HG02623 (cell line): Measurements from ENCODE around the gene SLC34A2.

Source experiments
- ATAC-seq: cut with Tn5 transposase; IDR thresholded peaks from one replicate; pipeline ENCODE4 v1.9.1; 2021; ENCODE audit warnings: moderate library complexity; ENCODE audit not compliant: unreplicated experiment

Gene SLC34A2

GRCh38 chr4:25722964-25723363, 67.3 kb downstream of the SLC34A2 start:
- no peak for ATAC-seq

GRCh38 chr4:25723409-25723808, 67.8 kb downstream of the SLC34A2 start:
- no peak for ATAC-seq

GRCh38 chr4:25725870-25726269, 70.2 kb downstream of the SLC34A2 start:
- ATAC-seq, result no peak

GRCh38 chr4:25727711-25728493, 72.3 kb downstream of the SLC34A2 start:
- no peak for ATAC-seq
